NCI-H2196 (cell line): ENCODE data around the gene FRK.
"Not testable (repeated sequence)": the region's sequence is repeated elsewhere in the genome, so short reads cannot be mapped to it uniquely, and the experiment has no call there.

Source experiments
- DNase-seq: peaks from one replicate; lab custom pipeline; 2025; ENCODE audit not compliant: unreplicated experiment; lab: John Stamatoyannopoulos, UW

The FRK gene

DNA sequence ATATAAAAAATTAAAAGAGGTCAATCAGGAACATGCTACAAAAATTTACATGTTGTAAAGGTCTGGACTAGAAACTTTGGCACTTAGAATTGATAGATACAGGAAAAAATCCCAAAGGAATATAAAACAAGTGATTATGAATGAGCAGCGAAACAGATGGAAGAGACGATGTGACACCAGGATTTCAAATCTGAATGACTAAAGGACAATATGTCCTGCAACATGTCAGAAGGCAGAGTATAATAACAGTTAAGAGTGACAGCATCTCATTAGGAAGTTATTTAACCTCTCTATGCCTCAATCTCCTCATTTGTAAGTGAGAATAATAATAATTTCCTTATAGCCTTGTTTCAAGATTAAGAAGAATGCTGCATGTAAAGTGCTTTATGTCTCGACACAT, 50.3 kb downstream of the FRK start:
- no peak for DNase-seq

DNA sequence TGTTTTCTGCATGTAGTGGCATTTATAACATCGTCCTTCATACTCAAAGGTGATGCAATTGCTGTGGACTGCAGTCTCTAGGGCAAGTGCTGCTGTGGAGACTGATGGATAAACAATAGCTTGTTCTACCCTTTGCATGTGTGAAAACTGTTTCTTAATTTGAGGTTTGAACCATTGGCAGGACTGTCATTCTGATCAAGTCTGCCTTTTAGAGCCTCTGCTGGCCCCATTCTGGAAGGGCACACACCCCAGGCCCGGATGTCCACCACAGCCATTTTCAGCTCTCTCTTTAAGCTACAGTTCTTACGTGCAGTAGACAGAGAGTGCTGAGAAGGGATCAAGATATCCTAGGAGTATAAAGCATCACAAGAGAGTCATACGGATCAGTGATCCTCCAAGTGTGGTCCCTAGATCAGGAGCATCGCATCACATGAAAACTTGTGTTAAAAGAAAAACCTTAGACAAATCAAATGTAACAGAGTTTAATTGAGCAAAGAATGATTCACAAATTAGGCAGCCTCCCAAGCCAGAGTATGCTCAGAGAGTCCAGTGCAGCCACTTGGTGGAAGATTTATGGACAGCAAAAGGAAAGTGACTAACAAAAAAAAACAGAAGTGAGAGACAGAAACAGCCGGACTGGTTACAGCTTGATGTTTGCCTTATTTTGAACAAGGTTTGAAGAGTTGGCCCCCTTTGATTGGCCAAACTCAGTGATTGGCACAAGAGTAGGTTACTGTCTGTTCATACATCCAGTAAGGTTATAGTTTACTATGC, 52.0 kb downstream of the FRK start:
- DNase-seq = no peak

DNA sequence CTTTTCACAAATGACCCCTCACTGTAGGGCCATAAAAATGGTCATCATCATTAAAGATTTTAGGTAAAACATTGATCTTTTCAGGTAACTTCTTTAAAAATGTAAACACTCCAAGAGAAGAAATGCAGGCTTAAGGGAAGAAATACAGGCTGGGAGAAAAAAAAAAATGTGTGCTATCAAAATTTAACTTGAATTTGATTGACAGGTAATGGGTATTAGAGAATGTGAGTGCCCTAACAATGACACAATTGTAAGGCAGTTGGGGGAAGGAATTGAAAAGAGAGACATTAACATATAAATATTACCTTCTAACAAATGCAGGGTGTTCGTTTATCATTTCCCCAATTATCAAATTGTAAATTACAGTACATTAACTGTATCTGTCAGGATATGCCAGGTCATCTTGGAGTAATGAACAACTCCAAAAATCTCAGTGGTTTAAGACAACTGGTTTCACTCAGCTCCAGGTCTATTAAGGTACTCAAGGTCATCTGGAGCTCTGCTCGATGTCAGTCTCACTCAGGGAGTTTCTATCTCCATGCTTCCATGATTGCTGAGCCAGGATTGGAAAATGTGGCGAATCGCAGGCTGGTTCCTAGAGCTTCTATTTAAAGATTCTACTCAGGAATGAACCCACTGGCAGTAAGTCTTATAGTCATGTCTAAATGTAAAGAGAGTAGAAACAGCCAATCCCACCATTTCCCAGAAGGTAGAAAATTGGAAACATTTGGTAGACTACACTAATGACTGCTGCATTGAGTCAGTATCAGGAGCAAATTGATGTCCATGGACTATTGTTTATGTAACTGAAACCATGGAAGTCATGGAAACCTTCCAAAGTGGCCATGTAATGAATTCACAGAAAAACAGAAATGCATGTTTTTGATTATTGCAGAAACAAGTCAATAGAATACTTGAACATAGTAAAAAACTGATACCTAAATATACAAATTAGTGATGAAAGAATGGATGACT, 55.6 kb downstream of the FRK start:
- no peak for DNase-seq

DNA sequence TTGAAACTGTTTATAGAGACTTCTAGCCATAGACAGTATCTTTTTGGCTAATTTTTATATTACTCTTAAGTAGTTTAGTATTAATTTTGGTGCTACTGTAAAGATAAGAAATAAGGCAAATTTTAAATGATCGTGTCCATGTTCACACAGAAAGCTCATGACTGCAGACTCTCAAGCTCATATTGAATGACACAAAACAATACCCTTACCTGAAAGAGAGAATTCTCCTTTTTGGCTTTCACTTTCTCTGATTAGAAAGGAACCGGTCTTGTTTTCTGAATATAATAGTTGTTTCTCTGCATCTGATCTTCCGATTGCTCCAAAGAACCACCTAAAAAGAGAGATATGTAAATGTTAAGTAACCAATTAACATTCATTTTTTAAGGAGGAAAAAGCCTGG, 57.0 kb downstream of the FRK start:
- no peak for DNase-seq

DNA sequence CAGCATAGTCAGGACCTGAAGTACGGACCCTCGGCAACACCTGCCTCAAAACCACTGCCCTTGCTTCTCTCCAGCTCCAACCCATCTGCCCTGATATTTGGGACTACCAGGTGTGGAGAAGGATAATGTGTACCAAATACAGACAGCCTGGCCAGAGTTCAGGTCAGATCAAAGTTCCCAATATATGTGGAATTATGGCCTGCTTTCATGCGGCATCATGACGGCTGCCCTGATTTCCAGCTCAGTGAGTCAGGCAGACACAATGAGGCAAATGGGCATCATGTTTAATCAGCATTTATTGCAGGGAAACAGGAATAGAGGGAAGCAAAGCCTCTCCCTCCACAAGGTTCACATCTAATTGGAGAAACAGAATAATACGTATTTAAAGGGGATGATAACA, 57.9 kb downstream of the FRK start:
- DNase-seq = no peak

DNA sequence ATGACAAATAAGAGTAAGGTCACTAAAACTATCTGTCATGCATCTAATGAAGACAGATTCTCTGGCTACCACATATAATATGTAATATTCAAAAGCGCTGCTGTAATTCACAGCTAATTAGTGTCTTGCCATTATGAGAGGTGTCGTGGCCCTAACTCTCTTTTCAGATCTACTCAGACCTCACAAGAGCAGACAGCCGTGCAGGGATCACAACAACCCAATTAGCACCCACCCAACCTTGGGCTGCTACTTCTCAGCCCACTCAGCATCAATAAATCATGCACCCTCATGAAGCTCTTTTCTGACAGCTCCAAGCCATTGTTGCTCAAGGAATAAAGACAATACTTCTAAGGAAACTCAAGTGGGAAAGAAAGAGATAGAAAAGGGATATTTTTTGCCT, 61.5 kb downstream of the FRK start:
- DNase-seq = no peak

DNA sequence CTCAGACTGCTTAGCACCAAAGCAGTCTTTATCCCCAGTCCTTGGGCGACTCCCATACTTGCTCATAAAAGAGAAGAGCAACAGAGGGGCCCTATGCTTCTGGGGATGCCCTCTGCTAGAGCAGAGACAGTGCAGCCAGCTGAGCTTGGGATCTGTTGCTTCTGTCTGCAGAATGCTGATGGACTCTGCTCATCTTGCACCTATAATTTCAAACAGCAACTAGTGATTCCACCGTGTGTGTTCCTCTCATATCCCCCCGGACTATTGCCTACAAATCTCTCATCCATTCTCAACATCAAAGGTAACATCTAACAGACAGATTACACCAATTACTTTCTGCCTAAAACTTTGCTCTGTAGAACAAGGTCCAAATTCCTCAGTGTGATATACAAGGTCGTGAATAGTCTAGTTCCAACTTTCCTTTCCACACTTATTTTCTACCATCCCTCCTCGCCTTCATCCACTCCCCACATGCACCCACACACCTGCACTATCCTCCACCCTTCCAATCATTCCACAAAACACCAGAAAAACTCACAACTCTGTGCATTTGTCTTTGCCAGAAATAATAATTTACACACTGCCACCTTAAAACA, 62.6 kb downstream of the FRK start:
- no peak for DNase-seq

DNA sequence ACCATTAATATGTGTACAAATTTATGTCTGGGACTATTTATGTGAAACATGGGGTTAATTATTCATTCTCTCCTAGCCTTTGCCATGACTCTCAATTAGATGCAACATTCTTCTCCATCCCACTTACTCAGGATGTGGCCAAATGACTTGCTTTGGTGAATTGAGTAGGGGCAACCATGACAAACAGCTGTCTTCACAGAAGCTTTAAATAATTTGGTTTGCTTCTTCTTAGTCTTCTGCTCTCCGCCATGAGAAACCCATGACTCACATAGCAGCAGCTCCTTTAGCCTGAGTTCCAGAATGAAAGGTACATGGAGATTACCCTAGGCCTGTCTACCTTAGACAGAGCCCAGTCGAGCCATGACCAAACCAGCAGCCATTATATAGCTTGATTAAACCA, 74.7 kb downstream of the FRK start:
- no peak for DNase-seq

DNA sequence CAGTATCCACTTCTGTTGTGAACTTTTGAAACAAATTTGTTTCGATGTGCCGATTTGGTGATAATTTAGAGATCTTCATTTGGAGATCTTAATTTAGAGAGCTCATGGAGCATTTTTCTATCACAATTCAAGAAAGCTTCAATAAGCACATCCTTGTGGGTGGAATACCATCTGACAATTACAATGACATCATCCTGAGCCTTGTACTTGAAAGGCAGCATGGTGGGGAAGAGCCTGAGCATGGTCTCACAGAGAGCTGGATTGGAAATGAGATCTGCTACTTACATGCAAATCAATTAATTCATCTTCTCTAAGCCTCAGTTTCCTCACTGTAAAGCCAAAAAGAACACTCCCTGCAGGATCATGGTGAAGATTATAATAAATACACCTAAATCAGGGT, 75.9 kb downstream of the FRK start:
- DNase-seq = no peak

DNA sequence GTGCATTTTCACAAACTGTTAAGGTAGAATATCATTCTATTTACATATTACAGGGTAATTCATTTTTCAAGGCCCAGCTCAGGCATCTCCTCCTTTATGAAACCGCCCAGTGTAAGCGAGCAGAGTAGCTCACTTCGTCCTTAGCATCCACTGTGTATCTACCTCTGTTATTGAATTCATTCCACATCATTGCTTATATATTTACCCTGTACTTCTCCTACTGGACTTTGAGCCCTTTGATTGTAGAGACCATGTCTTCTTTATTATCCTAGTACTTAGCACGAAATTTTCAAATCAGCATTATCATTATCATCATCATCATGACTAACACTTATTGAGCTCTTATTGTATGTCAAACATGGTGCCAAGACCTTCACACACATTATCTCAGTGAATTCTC, 76.7 kb downstream of the FRK start:
- DNase-seq = no peak

DNA sequence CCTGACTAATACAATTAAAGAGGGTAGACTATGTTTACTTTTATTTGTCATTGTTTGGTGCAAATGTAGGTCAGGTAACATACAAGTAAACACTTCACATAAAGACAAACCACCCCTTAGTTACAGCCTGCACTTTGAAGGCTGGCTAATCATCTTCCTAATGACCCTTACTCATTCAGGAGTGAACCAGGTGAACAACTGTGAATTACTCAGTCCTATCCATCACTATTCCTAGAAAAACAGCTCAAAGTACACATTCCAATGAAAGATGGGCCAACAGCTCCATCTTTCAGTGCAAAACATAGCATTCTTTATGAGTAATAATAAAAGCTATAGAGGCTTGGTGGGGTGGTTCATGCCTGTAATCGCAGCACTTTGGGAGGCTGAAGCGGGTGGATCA, 78.2 kb downstream of the FRK start:
- no peak for DNase-seq

DNA sequence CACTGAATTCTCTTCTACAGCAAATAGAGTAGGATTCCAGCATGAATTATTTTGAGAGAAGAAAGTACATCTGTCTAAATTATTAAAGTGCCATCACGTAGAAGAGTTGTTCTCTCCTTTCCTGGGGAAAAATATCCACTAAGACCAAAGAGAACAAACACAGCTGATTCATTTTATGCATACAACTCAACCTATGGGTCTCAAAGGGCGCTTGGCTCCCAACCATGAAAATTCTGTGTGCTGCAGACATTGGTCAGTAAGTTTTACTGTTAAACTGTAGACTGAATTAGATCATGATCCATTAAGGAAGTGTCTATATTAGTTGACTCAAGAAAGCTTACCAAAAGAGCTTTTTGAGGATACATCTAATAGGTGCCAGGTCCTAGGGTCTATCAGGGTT, 83.5 kb downstream of the FRK start:
- DNase-seq = no peak

DNA sequence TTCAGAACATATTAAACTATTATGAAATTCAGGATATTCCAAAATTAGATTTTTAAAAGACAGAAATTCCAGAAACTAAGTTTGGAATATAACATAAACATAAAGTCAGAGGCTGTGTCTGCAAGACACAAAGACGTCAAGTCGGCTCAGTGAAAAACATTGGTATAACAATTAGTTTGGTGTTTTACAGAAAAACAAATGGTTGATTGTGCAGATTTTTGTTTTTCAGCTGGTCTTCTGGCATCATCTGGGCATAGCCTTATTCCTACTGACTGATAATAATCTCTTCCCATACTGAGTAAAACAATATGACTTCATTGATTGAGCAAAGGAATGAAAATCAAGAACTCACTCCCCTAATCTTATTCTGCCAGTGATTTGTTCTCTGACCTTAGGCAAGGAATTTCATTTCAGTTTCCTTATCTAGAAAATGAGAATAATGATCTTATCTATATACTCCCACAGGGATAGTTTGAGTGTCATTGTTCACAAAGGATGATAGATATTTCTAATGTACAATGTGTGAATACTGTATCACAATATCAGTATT, 84.3 kb downstream of the FRK start:
- no peak for DNase-seq

DNA sequence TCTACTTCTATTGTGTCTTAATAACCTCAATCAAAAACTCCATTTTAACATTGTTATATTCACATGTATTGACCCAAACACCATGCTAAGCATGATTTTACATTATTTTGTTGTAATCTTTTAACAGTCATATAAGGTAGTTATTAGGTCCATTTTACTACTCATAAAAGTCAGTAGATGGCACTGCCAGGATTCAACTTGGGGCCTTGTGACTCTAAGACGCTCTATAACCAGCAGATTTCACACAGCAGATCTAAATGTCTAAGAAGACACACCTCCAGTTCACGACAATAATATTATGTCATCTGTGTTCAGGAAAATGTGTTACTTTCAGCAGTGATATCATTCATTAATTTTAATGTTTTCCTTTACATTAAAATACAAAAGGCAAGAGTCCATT, 88.0 kb downstream of the FRK start:
- no peak for DNase-seq

DNA sequence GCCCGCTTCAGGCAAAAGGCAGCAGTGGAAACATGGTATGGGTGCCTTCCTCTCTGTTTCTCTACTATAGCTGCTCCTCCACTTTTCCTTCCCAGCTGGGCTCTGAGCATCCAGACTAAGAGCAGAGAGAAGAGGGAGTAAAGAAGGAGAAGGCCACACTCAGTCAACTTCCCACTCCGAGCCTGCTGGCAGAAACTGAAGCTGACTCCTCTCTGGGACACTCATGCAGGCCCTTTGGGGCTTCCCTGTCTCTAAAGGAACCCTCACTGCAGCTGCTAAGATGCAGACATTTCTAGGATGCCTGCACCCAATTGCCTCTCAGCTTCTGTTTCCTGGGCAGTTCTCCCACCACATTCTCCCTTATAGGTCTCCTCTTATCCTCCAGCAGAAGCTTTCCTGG, 88.9 kb downstream of the FRK start:
- no peak for DNase-seq

DNA sequence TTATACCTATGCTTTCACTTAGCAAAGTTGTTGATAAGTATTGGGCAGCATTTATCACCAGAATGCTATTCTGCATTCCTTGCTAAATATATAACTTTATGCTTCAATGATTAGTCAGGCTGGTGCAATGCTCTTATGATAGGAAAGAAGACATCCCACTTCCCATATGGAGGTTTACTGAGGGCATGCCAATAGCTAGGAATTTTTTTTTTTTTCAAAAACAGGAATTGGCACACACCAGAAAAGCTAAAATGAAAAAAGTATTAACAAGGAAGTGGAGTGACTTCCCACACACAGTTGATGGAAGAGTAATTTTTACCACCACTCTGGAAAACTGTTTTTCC, 90.8 kb downstream of the FRK start:
- no peak for DNase-seq

DNA sequence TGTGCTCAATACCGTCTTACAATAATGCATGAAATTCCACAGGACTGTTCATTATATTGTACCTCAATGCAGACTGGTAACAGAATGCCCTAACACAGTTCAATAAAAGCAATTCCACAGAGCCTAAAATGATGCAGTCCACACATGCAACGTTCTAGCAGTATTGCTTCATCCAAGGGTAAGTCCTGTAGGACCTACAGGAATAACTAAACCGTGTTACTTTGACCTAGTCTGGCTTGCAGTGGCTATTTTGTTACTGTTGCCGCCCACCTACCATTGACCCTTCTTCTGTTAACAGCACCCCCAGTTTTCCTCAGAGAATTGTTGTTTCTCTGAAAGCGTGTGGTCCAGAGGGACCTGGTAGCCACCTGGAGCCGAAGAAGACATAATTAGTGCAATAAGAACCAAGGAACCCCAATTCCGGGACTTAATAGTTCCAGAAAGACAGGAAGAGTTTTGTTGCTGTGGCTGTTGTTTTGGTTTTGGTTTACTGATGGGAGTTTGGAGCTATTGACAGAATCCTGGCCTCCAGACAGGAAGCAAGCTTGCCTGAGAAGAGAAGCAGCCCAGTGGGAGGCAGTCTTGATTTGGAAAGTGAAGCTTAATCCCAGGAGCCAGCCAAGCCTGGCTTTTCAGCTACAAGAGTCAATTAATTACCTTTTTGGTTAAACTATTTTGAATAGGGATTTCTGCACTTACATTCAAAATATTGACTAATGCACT, 91.3 kb downstream of the FRK start:
- no peak for DNase-seq

DNA sequence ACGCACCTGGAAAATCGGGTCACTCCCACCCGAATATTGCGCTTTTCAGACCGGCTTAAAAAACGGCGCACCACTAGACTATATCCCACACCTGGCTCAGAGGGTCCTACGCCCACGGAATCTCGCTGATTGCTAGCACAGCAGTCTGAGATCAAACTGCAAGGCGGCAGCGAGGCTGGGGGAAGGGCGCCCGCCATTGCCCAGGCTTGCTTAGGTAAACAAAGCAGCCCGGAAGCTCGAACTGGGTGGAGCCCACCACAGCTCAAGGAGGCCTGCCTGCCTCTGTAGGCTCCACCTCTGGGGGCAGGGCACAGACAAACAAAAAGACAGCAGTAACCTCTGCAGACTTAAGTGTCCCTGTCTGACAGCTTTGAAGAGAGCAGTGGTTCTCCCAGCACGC, 100.4 kb downstream of the FRK start:
- not testable (repeated sequence) for DNase-seq

DNA sequence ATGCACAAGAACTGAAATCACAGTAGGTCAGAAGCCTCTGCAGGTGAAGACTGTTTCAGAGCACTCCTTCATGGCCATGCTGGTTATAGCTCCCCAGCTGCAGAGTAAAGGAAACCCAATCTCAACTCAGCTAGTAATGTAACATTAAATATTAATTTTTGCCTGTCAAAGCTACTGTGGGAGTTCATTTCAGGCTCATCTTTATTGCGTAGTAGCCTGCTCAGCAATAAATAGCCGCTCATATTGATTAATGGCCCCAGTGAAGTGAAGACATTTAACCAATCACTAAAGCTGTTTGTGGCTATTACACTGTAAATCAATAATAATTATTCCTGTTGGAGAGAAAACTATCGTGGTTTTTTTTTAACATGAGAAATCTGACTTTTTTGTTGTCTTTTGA, 101.7 kb downstream of the FRK start:
- DNase-seq = no peak

DNA sequence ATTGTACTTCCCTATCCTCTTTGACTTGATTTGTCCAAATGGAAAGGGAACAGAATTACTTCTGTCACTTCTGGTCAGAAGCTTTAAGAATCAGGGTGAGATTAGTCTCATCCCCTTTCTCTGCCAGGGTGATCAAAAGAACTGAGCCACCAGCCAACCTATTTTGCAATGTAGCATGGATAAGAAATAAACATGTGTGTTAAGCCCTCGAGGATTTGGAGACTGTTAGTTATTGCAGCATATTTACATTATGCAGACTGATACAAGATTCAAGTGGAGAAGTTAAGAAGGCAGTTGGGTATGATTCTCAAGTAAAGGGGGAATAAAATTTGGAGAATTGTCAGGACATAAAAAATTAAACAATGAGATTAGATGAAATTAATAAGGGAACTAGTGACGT, 106.0 kb downstream of the FRK start:
- no peak for DNase-seq

DNA sequence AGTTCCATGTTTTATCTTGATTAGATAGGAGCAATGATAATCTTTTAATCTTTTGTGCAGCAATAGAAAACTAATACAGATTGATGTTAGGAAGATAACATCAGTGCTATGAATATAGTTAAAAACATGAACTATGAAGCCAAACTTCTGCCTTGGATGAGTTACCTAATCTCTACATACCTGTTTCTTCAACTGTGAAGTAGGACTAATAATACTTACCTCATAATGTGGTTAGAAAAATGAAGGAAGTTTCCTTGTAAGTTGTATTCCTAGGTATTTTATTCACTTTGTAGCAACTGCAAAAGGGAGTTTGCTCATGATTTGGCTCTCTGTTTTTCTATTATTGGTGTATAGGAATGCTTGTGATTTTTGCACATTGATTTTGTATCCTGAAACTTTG, 111.9 kb downstream of the FRK start:
- no peak for DNase-seq
